DOHH2 (cell line): ENCODE measurements around the gene GPC5.

Experiments
- EZH2phosphoT487 ChIP-seq: fragments of 200-600 bp; sonication (generic); IDR thresholded peaks from 2 replicates; pipeline ENCODE4 v1.6.1; 2017; ENCODE audit warnings: borderline replicate concordance, mild to moderate bottlenecking, antibody characterized with exemption, low read length, moderate library complexity, mixed read lengths
- TF ChIP-seq, protein P1 (sequence below): fragments of 200-600 bp; sonication (generic); IDR thresholded peaks from one replicate; pipeline ENCODE4 v1.5.1; 2014; ENCODE audit warnings: antibody characterized with exemption, mild to moderate bottlenecking, low read depth, low read length; ENCODE audit not compliant: poor library complexity, severe bottlenecking

DNA sequence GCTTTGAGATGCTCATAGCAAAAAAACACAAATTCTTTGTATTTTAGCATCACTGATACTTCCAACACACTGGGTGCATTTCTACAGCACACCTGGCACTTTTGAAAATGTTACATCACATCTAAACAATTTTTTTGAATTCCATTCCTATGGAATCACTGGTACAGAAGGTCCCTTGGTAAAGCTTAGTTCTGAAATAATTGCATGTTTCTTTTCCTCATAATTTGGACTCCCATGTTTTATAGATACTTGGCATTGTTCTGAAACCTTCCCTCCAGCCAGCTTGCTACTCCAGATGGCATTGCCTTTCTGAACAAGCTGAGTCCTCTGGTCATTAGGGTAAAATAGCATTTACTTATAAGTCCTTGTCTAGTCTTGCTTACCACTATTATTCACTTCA is 1346.8 kb downstream of the GPC5 start:
- TF ChIP-seq, protein P1, sequence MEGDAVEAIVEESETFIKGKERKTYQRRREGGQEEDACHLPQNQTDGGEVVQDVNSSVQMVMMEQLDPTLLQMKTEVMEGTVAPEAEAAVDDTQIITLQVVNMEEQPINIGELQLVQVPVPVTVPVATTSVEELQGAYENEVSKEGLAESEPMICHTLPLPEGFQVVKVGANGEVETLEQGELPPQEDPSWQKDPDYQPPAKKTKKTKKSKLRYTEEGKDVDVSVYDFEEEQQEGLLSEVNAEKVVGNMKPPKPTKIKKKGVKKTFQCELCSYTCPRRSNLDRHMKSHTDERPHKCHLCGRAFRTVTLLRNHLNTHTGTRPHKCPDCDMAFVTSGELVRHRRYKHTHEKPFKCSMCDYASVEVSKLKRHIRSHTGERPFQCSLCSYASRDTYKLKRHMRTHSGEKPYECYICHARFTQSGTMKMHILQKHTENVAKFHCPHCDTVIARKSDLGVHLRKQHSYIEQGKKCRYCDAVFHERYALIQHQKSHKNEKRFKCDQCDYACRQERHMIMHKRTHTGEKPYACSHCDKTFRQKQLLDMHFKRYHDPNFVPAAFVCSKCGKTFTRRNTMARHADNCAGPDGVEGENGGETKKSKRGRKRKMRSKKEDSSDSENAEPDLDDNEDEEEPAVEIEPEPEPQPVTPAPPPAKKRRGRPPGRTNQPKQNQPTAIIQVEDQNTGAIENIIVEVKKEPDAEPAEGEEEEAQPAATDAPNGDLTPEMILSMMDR: no peak
- TF ChIP-seq EZH2phosphoT487: no peak
